IPS-18a (cell line): Measurements from ENCODE around the gene MYH6.

ENCODE experiments used
- H3K27ac ChIP-seq: one replicate; pipeline ENCODE4 v1.5.1; 2013; ENCODE audit warnings: low read length
- H3K27me3 ChIP-seq: one replicate; pipeline ENCODE4 v1.6.1; 2013; ENCODE audit warnings: mild to moderate bottlenecking, low read length; ENCODE audit not compliant: control insufficient read depth, insufficient read depth
- H3K36me3 ChIP-seq: one replicate; pipeline ENCODE4 v1.6.1; 2013; ENCODE audit warnings: low read depth, low read length; ENCODE audit not compliant: control insufficient read depth
- H3K4me1 ChIP-seq: one replicate; pipeline ENCODE4 v1.6.1; 2013; ENCODE audit warnings: low read depth, low read length; ENCODE audit not compliant: control insufficient read depth
- H3K4me3 ChIP-seq: one replicate; pipeline ENCODE4 v1.5.1; 2013; ENCODE audit warnings: low read length
- H3K9ac ChIP-seq: one replicate; pipeline ENCODE4 v1.6.1; 2013; ENCODE audit warnings: mild to moderate bottlenecking, low read length, moderate library complexity
- H3K9me3 ChIP-seq: one replicate; pipeline ENCODE4 v1.6.1; 2013; ENCODE audit warnings: low read depth, low read length; ENCODE audit not compliant: control insufficient read depth

MYH6 gene

GRCh38 chr14:23347406-23348296, 60.4 kb downstream of the MYH6 start:
- peaks cover 14% of the 10 kb centered on the region for H3K27me3 ChIP-seq
- no peaks in the 10 kb centered on the region for H3K4me1 ChIP-seq

GRCh38 chr14:23346693-23347405, 61.2 kb downstream of the MYH6 start:
- Histone ChIP-seq H3K9ac (no peak overlapping the region), H3K4me3 (no peak overlapping the region), H3K4me1 (no peaks in the 10 kb centered on the region), H3K27ac (no peak overlapping the region), H3K27me3 (peaks cover 13% of the 10 kb centered on the region), H3K36me3 (no peaks in the 10 kb centered on the region), H3K9me3 (no peaks in the 10 kb centered on the region)

More at GRCh38 chr14:23347406-23348296, 60.4 kb downstream of the MYH6 start:
- H3K27ac ChIP-seq, result no peak overlapping the region
- H3K4me3 ChIP-seq, result no peak overlapping the region
- H3K36me3 ChIP-seq, result no peaks in the 10 kb centered on the region
- H3K9ac ChIP-seq, result no peak overlapping the region
- H3K9me3 ChIP-seq, result no peaks in the 10 kb centered on the region

GRCh38 chr14:23345987-23346692, 61.9 kb downstream of the MYH6 start:
- Histone ChIP-seq H3K36me3 (no peaks in the 10 kb centered on the region), H3K27ac (no peak overlapping the region), H3K4me1 (no peaks in the 10 kb centered on the region), H3K9ac (no peak overlapping the region), H3K4me3 (no peak overlapping the region), H3K9me3 (no peaks in the 10 kb centered on the region), H3K27me3 (peaks cover 6% of the 10 kb centered on the region)

GRCh38 chr14:23344481-23344880, 63.6 kb downstream of the MYH6 start:
- no peaks in the 10 kb centered on the region for H3K27me3 ChIP-seq
- H3K9ac ChIP-seq, result no peak overlapping the region
- H3K9me3 ChIP-seq, result peaks cover 2% of the 10 kb centered on the region
- no peak overlapping the region for H3K27ac ChIP-seq
- no peaks in the 10 kb centered on the region for H3K36me3 ChIP-seq
- no peak overlapping the region for H3K4me3 ChIP-seq
- no peaks in the 10 kb centered on the region for H3K4me1 ChIP-seq

GRCh38 chr14:23339506-23340268, 68.4 kb downstream of the MYH6 start:
- Histone ChIP-seq H3K4me1 (no peaks in the 10 kb centered on the region), H3K36me3 (no peaks in the 10 kb centered on the region), H3K9ac (no peak overlapping the region), H3K4me3 (no peak overlapping the region), H3K9me3 (peaks cover 9% of the 10 kb centered on the region), H3K27ac (no peak overlapping the region), H3K27me3 (no peaks in the 10 kb centered on the region)

- Histone ChIP-seq H3K27ac (no peak overlapping the region), H3K36me3 (no peaks in the 10 kb centered on the region), H3K4me3 (no peak overlapping the region), H3K4me1 (no peaks in the 10 kb centered on the region), H3K27me3 (no peaks in the 10 kb centered on the region), H3K9me3 (peaks cover 9% of the 10 kb centered on the region), H3K9ac (no peak overlapping the region)
Measured at GRCh38 chr14:23335623-23336022, 72.5 kb downstream of the MYH6 start.
